B cell (primary cell): Measurements from ENCODE around the gene CCNT2. TPM values are rescaled to one million over a fixed set of nuclear protein-coding genes. Genes with fewer than 3 reads are reported as not detected.

ENCODE experiments used
- ATAC-seq: fragments of 200-7000 bp; cut with Tn5 transposase; one replicate; pipeline ENCODE4 v1.10.0; 2021; ENCODE audit warnings: low read depth, mild to moderate bottlenecking, moderate number of reproducible peaks, moderate library complexity
- CTCF ChIA-PET: fragments of 350-600 bp; sonication (Branson Sonifier 250); formaldehyde crosslinking; loops from one replicate; lab custom pipeline; 2021; ENCODE audit warnings: antibody characterized with exemption, inconsistent platforms; lab: Charles Lee
- POLR2A ChIA-PET: fragments of 350-600 bp; sonication (Branson Sonifier 250); formaldehyde crosslinking; loops from one replicate; lab custom pipeline; 2021; ENCODE audit warnings: antibody characterized with exemption; lab: Charles Lee
- DNase-seq: peaks from one replicate; pipeline ENCODE4 v3.0.0; 2013
- H2AFZ ChIP-seq: 2 replicates; pipeline ENCODE4 v1.6.1; 2012; ENCODE audit warnings: mild to moderate bottlenecking, low read depth, low read length; ENCODE audit not compliant: insufficient read depth, poor library complexity, severe bottlenecking
- H3K27ac ChIP-seq, 2 donors: 1 replicate in 1 of 2; 2 replicates in 1 of 2; pipeline ENCODE4 v1.5.1; 2012 to 2013; ENCODE audit warnings: low read length in 2 of 2, mild to moderate bottlenecking in 2 of 2, moderate library complexity in 1 of 2
- H3K27me3 ChIP-seq, 4 experiments: fragments of 200-600 bp in 1 of 4; sonication (generic) in 1 of 4; replicated peaks in 1 of 4; 1 replicate in 2 of 4; 2 replicates in 2 of 4; pipeline versions ENCODE4 v1.6.1 to v1.7.0; 2013 to 2016; ENCODE audit warnings: low read length in 3 of 4, mild to moderate bottlenecking in 2 of 4, mixed read lengths in 1 of 4, moderate library complexity in 1 of 4; ENCODE audit not compliant: insufficient read depth in 4 of 4, control insufficient read depth in 3 of 4; ENCODE audit errors: control extremely low read depth in 1 of 4
- H3K36me3 ChIP-seq, 2 experiments: replicated peaks in 1 of 2; 1 replicate in 1 of 2; 2 replicates in 1 of 2; pipeline versions ENCODE4 v1.6.1 to v1.7.1; 2013; ENCODE audit warnings: low read length in 1 of 2; ENCODE audit not compliant: insufficient read depth in 2 of 2, control insufficient read depth in 1 of 2; ENCODE audit errors: control extremely low read depth in 1 of 2, extremely low read depth in 1 of 2
- H3K4me1 ChIP-seq, 2 donors: fragments of 200-600 bp in 1 of 2; sonication (generic) in 1 of 2; 1 replicate in 1 of 2; 2 replicates in 1 of 2; pipeline versions ENCODE4 v1.5.1 to v1.6.1; 2013 to 2017; ENCODE audit warnings: low read length in 2 of 2; ENCODE audit not compliant: control insufficient read depth in 2 of 2, insufficient read depth in 2 of 2
- H3K4me2 ChIP-seq: replicated peaks from 2 replicates; pipeline ENCODE3; 2012; ENCODE audit warnings: mild to moderate bottlenecking, low read depth, low read length; ENCODE audit not compliant: poor library complexity, severe bottlenecking
- H3K4me3 ChIP-seq, 5 experiments: fragments of 200-600 bp in 1 of 5; sonication (generic) in 1 of 5; 1 replicate in 3 of 5; 2 replicates in 2 of 5; pipeline versions ENCODE4 v1.5.1 to v1.7.0; 2011 to 2016; ENCODE audit warnings: low read length in 4 of 5, mild to moderate bottlenecking in 4 of 5, low read depth in 2 of 5, control low read depth in 1 of 5, moderate library complexity in 1 of 5; ENCODE audit not compliant: insufficient read depth in 1 of 5; ENCODE audit errors: control extremely low read depth in 1 of 5, extremely low read depth in 1 of 5
- H3K79me2 ChIP-seq: fragments of 200-600 bp; sonication (generic); one replicate; pipeline ENCODE4 v1.6.0; 2016; ENCODE audit warnings: low read length; ENCODE audit not compliant: control insufficient read depth, insufficient read depth
- H3K9ac ChIP-seq: fragments of 200-600 bp; sonication (generic); 2 replicates; pipeline ENCODE4 v1.6.1; 2017; ENCODE audit warnings: mild to moderate bottlenecking, low read length, moderate library complexity
- H3K9me3 ChIP-seq, 3 donors: one replicate each; pipeline versions ENCODE4 v1.6.1 to v1.7.1; 2013; ENCODE audit warnings: low read length in 2 of 3; ENCODE audit not compliant: control insufficient read depth in 2 of 3, insufficient read depth in 1 of 3; ENCODE audit errors: control extremely low read depth in 1 of 3
- H4K20me1 ChIP-seq: 2 replicates; pipeline ENCODE4 v1.6.0; 2012; ENCODE audit warnings: mild to moderate bottlenecking, low read length; ENCODE audit not compliant: insufficient read depth, control insufficient read depth, poor library complexity, severe bottlenecking
- H3K27ac Mint-ChIP-seq: one replicate; pipeline ENCODE4 v1.8.0; 2021; ENCODE audit warnings: mixed read lengths
- H3K27me3 Mint-ChIP-seq: one replicate; pipeline ENCODE4 v1.8.0; 2021; ENCODE audit warnings: mixed read lengths
- H3K4me1 Mint-ChIP-seq: one replicate; pipeline ENCODE4 v1.8.0; 2021; ENCODE audit warnings: mixed read lengths
- H3K4me3 Mint-ChIP-seq: one replicate; pipeline ENCODE4 v1.8.0; 2021; ENCODE audit warnings: mixed read lengths
- H3K9me3 Mint-ChIP-seq: one replicate; pipeline ENCODE4 v1.8.0; 2022; ENCODE audit warnings: mixed read lengths; ENCODE audit not compliant: insufficient read depth
- EZH2 ChIP-seq: IDR thresholded peaks from 2 replicates; pipeline ENCODE4 v1.6.1; 2012; ENCODE audit warnings: borderline replicate concordance, low read depth, mild to moderate bottlenecking, moderate library complexity, low read length; ENCODE audit not compliant: insufficient read depth, poor library complexity, severe bottlenecking
- WGBS: methylation state at CpG from one replicate; pipeline ENCODE4 v1.1.5; 2013; ENCODE audit warnings: missing lambda C conversion rate; ENCODE audit not compliant: insufficient coverage; 5-methylcytosine and 5-hydroxymethylcytosine counted together
- intact Hi-C: fragments of 100-400 bp; cut with micrococcal nuclease; formaldehyde crosslinking; loops from one replicate; pipeline ENCODE4 v1.10.0; 2022
- polyA plus RNA-seq: library from polyadenylated mRNA; depleted of rRNA; stranded (reverse); fragments of >200 nt; gene quantifications from 2 replicates; pipeline ENCODE4 v1.2.3, GENCODE V29; 2012
- total RNA-seq, 2 donors: library from RNA; stranded (reverse); fragments of 120-200 nt in 1 of 2; gene quantifications; 1 replicate in 1 of 2; 2 replicates in 1 of 2; pipeline versions ENCODE4 v1.2.3 to v1.2.4, GENCODE V29; 2013 to 2022
- TF ChIP-seq, protein P1 (sequence below): fragments of 200-600 bp; IDR thresholded peaks from one replicate; pipeline ENCODE4 v1.8.0; 2022; ENCODE audit warnings: antibody characterized with exemption, mild to moderate bottlenecking

Gene CCNT2
- total and polyA plus RNA-seq, 2 donors (not counting 1 experiment from before 2014, with no cell fraction given): 17.4 to 86.7 TPM

DNA sequence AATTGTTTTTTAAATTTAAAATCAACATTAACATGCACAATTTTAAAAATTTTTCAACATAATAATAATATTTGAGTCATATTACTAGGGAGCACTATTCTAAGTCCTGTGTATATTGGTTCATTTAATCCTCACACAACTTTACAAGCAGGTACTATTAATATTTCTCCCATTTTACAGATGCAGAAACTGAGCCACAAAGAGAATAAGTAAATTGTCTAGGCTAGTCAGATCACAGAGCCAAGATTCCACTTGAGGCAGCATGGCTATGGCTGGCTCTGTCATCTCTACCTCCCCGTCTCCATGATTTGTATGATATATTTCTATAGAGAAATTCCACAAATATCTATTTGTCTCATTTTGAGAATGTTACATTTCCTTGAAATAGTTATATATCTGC lies 15.1 kb downstream of the CCNT2 start:
- Mint-ChIP-seq H3K4me3 (no peak overlapping the region), H3K27me3 (no peaks in the 10 kb centered on the region), H3K4me1 (peaks cover 62% of the 10 kb centered on the region), H3K9me3 (no peaks in the 10 kb centered on the region), H3K27ac (no peak overlapping the region)
- WGBS: no CpG with 5 or more reads among the region's 1 CpG
- Histone ChIP-seq H3K4me3 (no peak overlapping the region), H3K9me3 (no peaks in the 10 kb centered on the region), H3K79me2 (peaks cover 99% of the 10 kb centered on the region), H3K4me2 (peak overlapping the region; percentile 36), H3K27ac (no peak overlapping the region), H3K9ac (no peak overlapping the region), H3K27me3 (no peaks in the 10 kb centered on the region), H3K4me1 (peaks cover 0 to 38% of the 10 kb centered on the region in 2 donors), H4K20me1 (peaks cover 79% of the 10 kb centered on the region), H2AFZ (no peak overlapping the region), H3K36me3 (peaks cover 11 to 37% of the 10 kb centered on the region in 2 experiments)
- intact Hi-C loops: no loop called here
- TF ChIP-seq, protein P1, sequence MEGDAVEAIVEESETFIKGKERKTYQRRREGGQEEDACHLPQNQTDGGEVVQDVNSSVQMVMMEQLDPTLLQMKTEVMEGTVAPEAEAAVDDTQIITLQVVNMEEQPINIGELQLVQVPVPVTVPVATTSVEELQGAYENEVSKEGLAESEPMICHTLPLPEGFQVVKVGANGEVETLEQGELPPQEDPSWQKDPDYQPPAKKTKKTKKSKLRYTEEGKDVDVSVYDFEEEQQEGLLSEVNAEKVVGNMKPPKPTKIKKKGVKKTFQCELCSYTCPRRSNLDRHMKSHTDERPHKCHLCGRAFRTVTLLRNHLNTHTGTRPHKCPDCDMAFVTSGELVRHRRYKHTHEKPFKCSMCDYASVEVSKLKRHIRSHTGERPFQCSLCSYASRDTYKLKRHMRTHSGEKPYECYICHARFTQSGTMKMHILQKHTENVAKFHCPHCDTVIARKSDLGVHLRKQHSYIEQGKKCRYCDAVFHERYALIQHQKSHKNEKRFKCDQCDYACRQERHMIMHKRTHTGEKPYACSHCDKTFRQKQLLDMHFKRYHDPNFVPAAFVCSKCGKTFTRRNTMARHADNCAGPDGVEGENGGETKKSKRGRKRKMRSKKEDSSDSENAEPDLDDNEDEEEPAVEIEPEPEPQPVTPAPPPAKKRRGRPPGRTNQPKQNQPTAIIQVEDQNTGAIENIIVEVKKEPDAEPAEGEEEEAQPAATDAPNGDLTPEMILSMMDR: no peak
- TF ChIP-seq EZH2: no peak
- ChIA-PET CTCF (no interaction called here), POLR2A (no interaction called here)
- DNase-seq: no peak
- ATAC-seq: no peak

DNA sequence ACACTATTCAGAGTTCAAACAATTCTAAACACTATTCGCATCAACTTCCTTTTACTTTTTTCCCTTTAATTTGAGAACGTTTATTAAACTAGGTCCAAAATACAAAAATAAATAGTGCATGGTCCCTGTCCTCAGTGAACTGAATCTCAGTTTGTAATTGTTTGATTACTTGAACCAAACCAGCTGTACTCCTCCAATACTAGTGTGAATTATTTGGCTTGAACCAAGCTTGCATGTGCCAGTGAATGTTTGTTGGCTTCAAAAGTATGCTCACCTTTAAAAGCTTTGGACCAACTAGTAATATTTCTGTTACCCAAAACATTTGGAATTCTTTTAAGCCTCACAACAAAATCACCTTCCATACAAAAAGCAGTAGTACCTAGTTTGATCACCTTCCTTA lies 15.5 kb downstream of the CCNT2 start:
- peaks cover 78% of the 10 kb centered on the region for H4K20me1 ChIP-seq
- CTCF ChIA-PET: no interaction called here
- peak overlapping the region; percentile 36 for H3K4me2 ChIP-seq

More for the DNA sequence above, 15.5 kb downstream of the CCNT2 start:
- Histone ChIP-seq H2AFZ (no peak overlapping the region), H3K9ac (peak overlapping the region; percentile 25), H3K36me3 (peaks cover 12 to 41% of the 10 kb centered on the region in 2 experiments), H3K27ac (peak overlapping the region in 1 of 2 donors; percentile 20), H3K27me3 (no peaks in the 10 kb centered on the region), H3K9me3 (no peaks in the 10 kb centered on the region), H3K79me2 (peaks cover 100% of the 10 kb centered on the region), H3K4me1 (peaks cover 0 to 38% of the 10 kb centered on the region in 2 donors), H3K4me3 (no peak overlapping the region)
- POLR2A ChIA-PET: no interaction called here
- no peaks in the 10 kb centered on the region for H3K27me3 Mint-ChIP-seq
- no CpG with 5 or more reads among the region's 2 CpGs for WGBS
- H3K4me3 Mint-ChIP-seq: no peak overlapping the region
- TF ChIP-seq EZH2: no peak
- TF ChIP-seq, protein P1: no peak
- peaks cover 62% of the 10 kb centered on the region for H3K4me1 Mint-ChIP-seq
- intact Hi-C loops: no loop called here
- no peaks in the 10 kb centered on the region for H3K9me3 Mint-ChIP-seq
- no peak for DNase-seq
- no peak for ATAC-seq
- H3K27ac Mint-ChIP-seq: no peak overlapping the region
